PC-9 (cell line): ENCODE results near the gene UBASH3A.

ENCODE experiments used
- CTCF ChIP-seq: fragments of 200-600 bp; sonication (generic); conservative IDR thresholded peaks from 2 replicates; pipeline ENCODE4 v1.6.1; 2017; ENCODE audit warnings: mixed run types, antibody characterized with exemption, mild to moderate bottlenecking, moderate library complexity
- EZH2 ChIP-seq: fragments of 200-600 bp; sonication (generic); IDR thresholded peaks from 2 replicates; pipeline ENCODE4 v1.8.0; 2017; ENCODE audit warnings: antibody characterized with exemption, low read depth

- TF ChIP-seq CTCF: no peak
- no peak for TF ChIP-seq EZH2
Measured at GRCh38 chr21:42358261-42358660, 45.4 kb upstream of the UBASH3A start.
